Cortex of kidney (tissue), 1 donor: ENCODE measurements around the gene CLMP.
"Not testable (repeated sequence)": the region's sequence is repeated elsewhere in the genome, so short reads cannot be mapped to it uniquely, and the experiment has no call there.

Experiments
- DNase-seq: peaks from one replicate; lab custom pipeline; 2025; lab: John Stamatoyannopoulos, UW

Gene CLMP

GRCh38 chr11:123132881-123133280 lies 62.2 kb downstream of the CLMP start:
- no peak for DNase-seq

DNA sequence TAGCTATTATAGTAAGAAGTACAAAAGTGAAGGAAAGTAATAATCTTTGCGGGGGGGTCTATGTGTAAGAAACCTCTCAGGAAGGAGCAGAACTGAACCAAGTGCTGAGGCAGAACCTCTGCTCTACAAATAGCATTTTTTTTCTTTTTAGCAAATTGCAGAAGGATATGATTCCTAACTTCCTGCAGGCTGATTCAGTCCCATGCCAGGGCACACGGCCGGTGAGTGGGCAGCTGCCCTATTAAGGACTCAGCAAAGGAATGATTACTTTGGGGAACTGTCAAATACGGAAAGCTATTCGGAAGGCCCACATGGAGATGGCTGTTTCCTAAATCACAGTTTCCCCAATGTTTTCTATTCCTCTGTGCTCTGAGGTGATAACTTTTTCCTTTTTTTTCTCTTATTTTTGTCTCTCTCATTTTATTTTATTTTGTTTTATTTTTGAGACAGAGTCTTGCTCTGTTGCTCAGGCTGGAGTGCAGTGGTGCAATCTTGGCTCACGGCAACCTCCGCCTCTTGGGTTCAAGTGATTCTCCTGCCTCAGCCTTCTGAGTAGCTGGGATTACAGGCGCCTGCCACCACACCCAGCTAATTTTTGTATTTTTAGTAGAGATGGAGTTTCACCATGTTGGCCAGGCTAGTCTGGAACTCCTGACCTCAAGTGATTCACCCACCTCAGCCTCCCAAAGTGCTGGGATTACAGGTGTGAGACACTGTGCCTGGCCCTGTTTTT lies 62.8 kb downstream of the CLMP start:
- DNase-seq = not testable (repeated sequence)

- no peak for DNase-seq
Observed at GRCh38 chr11:123129920-123130319, 65.1 kb downstream of the CLMP start.

DNA sequence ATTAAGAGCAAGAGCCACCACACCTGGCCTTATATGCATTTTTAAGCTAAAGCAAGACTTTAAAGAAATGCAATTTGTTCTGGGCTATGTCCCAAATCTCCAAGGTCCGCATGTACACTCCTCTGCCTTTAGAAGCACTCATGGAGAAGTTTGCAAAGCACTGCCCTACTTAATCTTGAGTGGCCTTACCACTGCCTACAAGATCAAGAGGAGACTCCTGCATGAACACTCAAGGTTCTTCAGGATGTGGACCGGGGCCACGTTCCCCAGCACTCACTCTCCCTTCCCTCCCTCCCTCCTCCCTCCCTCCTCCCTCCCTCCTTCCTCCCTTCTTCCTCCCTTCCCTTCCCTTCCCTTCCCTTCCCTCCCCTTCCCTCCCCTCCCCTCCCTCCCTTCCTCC lies 69.9 kb downstream of the CLMP start:
- no peak for DNase-seq

DNA sequence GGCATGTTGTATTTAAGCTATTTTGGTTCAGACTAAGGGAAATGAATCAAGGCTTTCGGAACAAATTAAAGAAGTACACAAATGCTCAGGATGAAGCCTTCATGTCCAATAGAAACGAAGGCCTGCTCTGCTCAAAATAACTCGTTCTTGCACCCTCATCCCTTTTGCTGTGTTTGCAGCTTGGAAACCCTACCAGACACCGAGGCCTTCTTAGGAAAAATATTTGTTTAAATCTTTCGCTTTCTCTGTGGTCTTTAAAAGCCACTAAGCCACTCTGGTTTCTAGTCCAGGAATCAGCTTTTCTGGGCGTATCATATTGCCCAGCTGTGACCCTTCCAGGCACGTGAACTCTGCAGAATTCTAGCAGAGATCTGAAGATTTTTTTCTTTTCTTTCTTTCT lies 72.2 kb downstream of the CLMP start:
- no peak for DNase-seq

GRCh38 chr11:123122341-123122740 lies 72.7 kb downstream of the CLMP start:
- DNase-seq = no peak

DNA sequence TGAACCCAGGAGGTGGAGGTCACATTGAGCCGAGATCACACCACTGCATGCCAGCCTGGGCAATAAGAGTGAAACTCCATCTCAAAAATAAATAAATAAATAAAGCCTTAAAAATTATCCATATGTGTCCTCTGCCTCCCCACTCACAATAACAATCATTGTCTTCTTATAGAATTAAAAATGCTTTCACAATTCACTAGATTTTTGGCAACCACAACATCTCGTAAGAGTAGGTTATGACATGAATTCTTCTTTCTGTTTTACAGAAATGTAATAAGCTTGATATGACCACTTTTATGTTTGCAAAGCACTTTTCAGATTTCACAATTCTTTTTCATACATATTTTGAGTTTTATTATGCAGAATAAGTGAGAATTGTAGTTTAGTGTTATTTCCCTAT lies 78.6 kb downstream of the CLMP start:
- DNase-seq = no peak

- DNase-seq = no peak
Observed at GRCh38 chr11:123111465-123111864, 83.6 kb downstream of the CLMP start.

DNA sequence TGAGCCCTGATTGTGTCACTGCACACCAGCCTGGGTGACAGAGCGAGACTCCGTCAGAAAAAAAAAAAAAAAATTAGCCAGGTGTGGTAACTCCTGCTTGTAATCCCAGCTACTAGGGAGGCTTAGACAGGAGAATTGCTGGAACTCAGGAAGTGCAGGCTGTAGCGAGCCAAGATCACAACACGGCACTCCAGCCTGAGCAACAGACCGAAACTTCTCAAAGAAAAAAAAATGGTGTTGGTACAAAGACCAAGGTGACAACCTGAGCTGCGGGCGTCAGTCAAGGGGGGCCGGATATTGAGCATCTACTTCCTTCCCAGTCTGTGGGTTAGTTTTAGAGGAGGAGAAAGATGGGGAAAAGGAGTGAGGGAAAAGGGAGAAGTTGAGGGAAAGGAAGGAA lies 84.7 kb downstream of the CLMP start:
- no peak for DNase-seq

- DNase-seq = no peak
Observed at GRCh38 chr11:123107945-123108495, 87.0 kb downstream of the CLMP start.

DNA sequence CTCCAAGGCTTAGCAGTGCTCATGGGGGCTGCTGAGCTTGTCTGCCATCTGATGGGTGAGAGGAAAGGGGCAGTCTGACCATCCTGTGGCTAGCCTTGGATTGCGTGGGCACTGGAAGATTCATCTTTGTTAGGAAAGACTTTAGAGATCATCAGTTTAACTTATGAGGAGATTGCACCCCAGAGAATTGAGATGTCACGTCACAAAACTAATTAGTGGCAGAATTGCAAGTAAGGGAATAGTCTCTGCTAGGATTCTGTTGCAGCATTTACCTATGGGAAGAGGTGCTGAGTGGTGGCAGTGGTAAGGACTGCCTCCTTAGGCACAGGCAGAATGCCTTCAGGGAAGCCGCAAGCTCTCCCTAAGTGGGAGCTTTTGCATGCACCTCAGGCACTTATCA lies 90.4 kb downstream of the CLMP start:
- DNase-seq = no peak

- no peak for DNase-seq
Observed at GRCh38 chr11:123103326-123103980, 91.6 kb downstream of the CLMP start.

DNA sequence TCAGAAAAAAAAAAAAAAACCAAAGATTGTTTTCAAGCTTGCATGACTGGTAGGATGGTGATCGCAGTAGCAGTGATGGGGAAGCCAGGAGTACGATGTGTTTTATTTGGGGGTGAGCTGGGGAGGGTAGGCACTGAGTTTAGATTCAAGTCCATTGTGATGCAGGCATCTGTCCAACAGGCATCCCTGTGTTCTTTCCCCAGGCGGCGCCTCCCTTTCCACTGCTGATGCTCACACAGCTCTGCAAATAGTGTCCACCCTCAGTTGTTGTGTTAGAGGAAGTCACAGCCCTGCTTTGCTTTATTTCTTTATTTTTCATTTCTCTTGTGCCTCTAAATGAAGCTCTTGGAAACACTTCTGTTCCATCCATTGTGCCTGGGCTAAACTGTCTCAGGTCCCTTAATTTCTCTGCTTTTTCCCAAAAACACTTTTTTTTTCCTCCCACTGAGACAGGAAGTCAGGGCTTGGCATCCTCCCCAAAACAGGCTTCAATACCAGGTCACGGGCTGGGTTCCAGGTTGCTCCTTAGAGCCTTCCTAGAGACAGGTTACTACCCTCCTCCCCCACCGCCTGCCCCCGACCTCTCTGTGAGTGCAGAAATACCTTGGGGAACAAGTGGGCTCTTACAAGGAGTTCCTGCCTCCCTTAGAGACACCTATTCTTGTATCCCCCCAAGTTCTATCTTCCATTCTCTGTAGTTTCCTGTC lies 94.5 kb downstream of the CLMP start:
- DNase-seq = no peak

- no peak for DNase-seq
Observed at GRCh38 chr11:123098990-123099389, 96.1 kb downstream of the CLMP start.

DNA sequence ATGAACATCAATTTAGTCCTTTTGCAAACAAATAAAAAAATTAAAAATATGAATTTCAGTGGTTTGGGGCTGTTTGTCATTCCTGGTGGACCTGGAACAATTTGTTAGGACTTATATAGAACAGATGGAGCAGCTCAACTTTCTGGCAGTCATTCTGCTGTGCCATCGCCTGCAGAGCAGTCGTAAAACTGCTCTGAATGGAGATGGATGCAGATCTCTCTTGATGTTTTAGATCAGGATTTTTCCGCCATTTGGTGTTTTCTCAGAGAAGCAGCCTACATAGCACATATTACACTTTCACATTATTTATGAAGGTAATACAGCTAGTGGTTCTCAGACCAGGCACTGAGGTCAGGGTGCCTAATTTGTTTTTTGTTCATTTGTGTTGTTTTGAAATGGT lies 101.3 kb downstream of the CLMP start:
- DNase-seq = no peak

GRCh38 chr11:123091506-123091905 lies 103.5 kb downstream of the CLMP start:
- no peak for DNase-seq

- not testable (repeated sequence) for DNase-seq
Observed at GRCh38 chr11:123090168-123090567, 104.9 kb downstream of the CLMP start.

- not testable (repeated sequence) for DNase-seq
Observed at GRCh38 chr11:123088896-123089295, 106.2 kb downstream of the CLMP start.

- not testable (repeated sequence) for DNase-seq
Observed at GRCh38 chr11:123087657-123088056, 107.4 kb downstream of the CLMP start.

DNA sequence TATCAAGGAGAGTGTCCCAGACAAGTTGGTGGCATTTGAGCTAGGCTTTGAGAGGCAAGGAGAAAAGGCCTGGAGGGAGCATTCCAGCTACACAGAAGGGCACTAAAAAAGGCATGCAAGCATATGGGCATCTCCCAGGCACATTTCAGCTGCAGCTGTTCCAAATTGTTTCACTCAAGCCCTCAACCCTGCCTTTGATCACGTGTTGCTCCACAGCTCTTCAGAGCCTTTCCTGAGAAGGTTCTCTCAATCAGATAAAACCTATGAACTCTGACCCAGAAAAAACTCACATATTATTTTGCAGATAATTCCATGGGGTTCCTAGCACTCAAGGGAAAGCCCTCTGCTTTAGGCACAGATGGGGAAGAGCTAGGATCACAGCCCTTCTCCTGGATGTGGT lies 108.7 kb downstream of the CLMP start:
- no peak for DNase-seq

DNA sequence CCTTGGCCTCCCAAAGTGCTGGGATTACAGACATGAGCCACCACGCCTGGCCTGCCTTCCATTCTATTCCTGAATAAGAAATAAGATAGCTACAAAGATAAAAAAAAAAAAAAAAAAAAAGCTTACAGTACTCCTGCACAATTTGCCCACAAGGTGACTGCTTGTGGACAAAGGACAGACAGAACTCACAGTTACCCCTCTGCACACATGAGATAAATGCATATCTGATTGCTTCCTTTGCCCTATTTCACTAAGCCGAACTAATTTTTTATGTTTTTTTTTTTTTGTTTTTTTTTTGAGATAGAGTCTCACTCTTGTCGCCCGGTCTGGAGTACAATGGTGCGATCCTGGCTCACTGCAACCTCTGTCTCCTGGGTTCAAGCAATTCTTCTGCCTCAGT lies 109.6 kb downstream of the CLMP start:
- no peak for DNase-seq

DNA sequence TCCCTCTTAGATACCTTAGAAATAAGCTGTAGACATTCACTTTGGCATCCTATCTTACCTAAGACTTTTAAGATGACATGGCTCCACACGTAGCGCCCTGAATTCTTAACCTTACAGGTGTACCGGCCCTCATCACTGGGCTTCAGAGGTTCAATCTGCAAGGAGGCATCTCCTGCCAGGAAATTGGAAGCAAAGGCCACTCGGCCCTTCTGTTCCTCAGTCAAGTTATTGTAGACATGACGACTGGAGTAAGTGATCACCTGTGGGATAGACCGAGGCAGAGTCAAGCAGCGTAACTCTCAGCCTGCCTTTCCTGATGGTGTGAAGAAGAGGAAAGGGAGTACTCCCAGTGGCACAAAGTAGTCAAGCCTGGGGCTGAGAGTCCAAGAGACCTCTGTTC lies 110.6 kb downstream of the CLMP start:
- no peak for DNase-seq

GRCh38 chr11:123083623-123084029 lies 111.4 kb downstream of the CLMP start:
- DNase-seq = no peak
